Stimulated activated naive CD8-positive, alpha-beta T cell treated with anti-CD3 and anti-CD28 coated beads, Interleukin-15, Interleukin-2, amounts not matched to agents 100 U/mL and 50 U/mL, for 24 hours (primary cell): ENCODE measurements around the gene KCTD10.

ENCODE experiments used
- ATAC-seq: fragments of 150-1000 bp; cut with Tn5 transposase; one replicate; pipeline ENCODE4 v1.10.0; 2021
- DNase-seq: peaks from one replicate; pipeline ENCODE4 v3.0.0; 2021

Gene KCTD10

GRCh38 chr12:109473006-109473405 is 4.1 kb downstream of the KCTD10 start:
- no peak for DNase-seq
- ATAC-seq = no peak

DNA sequence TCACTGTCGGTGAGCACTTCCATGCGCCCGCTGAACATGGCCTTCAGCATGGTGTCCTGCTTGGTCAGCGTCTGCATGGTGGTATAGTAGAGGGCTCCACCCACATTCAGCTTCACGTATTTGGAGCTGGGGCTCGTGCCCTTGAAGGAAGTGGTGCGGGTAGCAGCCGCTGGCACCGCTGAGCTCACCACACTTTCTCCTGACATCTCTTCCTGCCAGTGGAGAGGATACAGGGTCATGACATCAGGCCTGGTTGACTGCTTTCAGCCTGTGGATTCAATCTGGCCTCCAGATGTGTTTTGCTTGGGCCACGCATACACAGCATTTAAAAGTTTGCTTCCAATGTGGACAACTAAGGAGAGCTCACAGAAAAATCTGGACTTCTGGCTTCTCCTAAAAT is 7.6 kb downstream of the KCTD10 start:
- ATAC-seq = no peak
- no peak for DNase-seq

- ATAC-seq (no peak), DNase-seq (no peak)
Observed at GRCh38 chr12:109467978-109468676, 9.0 kb downstream of the KCTD10 start.

DNA sequence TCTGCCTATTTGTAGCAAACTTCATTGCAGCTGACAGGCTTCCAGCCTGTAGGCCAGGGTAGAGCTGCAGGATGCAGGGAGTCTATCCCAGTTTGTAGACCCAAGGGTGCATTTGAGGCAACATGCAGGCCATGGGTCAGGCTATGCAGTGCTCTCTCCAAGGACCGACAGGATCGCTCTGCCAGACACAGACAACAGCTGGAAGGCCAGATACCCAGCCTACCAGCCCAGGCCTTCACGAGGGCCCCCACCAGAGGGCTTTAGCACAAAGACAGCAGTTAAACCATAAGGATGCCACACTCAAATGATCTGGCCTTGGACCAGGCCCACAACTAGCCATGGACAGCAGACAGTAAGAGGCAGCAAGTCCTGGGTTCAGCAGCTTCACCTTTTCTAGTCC is 10.3 kb downstream of the KCTD10 start:
- no peak for ATAC-seq
- DNase-seq = no peak

DNA sequence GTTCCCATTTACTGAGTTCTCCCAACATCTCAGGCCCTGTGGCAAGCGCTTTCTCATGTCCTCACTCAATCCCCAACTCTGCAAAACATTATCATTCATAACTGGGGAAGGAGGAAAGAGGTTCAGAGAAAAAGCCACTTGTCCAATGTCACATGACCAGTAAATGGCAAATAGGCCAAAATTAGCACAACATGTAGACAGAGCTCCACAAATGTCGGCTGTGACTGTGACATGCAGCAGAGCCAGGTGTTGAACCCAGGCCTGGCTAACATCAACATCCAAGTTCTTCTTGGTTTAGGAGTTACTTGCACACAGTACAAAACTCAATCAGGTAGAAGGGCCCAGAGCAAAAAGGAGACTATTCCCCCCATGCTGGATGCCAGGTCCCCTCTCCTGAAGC is 10.8 kb downstream of the KCTD10 start:
- ATAC-seq (no peak), DNase-seq (no peak)

GRCh38 chr12:109464642-109465351 is 12.3 kb downstream of the KCTD10 start:
- ATAC-seq = no peak
- no peak for DNase-seq

GRCh38 chr12:109463756-109464155 is 13.3 kb downstream of the KCTD10 start:
- ATAC-seq (no peak), DNase-seq (no peak)

DNA sequence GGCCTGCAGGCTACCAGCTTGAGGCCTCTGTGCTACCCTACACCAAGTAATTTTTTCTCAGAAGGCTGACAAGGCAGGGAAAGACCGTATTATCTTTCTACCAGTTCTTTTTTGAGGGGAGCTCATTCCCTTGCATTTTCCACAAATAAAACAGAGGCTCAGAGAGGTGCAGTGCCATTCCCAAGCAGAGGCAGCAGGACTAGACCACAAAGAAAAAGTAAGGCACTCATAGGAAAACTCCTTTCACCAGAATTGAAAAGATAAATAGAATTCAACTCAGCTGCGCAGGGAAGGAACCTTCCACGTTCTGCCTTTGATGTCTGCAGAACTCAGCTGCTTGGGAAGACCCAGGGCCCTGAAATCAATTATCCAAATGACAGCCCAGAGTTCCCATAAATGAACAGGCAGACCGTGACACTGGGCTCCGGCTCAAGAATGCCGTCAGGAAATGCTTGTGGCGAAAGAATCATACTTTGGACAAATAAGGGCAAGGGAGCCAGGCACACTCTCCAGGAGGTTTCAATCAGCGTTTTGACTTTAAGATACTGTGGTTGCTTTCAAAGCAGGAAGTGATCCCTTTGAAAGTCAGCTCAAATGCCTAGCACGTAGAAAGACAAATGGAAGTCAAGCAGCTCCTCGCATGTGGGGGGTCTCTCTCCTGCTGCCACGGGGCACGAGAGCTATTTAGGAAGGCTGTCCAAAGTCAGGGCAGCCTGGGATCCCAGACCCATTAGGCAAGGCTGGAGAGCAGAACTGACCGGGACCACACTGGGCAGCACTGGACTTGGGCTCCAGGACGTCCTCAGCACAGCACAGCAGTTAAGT is 14.0 kb downstream of the KCTD10 start:
- DNase-seq (no peak), ATAC-seq (no peak)

- DNase-seq (no peak), ATAC-seq (no peak)
Observed at GRCh38 chr12:109461846-109462756, 15.0 kb downstream of the KCTD10 start.

DNA sequence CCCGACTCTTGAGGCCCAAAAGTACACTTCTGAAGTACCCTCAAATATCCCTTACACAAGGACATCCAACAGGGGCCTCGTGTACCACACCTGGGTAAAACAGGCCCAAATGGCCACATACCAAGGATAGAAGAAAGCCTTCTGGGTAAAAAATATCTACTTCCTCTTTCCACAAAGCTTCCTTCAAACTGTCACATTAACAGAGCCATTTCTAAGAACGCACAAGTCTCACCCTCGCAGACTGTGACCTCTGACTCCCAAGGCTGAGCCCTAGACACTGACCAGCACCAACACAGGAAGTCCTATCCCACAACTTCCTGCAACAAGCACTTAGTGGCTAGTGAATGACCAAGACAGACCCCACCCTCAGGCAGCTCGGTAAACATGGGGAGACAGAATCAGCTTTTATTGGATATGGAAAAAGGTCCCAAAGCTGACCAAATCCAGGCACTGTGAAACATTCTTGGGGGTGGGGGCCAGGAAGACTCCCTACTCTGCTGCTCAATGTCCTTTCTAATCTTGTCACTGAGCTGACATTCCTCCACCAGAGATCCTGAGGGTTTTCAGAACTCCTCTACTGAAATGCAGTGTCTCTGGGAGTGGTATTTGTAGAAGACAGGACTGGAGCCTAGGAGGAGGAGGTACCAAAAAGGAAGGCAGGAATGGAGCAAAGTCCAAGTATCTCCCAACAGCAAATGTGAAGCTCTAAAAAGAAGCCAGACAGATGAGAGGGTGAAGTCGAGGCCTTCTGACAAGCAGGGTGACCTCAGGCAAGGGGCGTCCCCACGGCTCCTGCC is 15.9 kb downstream of the KCTD10 start:
- DNase-seq = no peak
- no peak for ATAC-seq

DNA sequence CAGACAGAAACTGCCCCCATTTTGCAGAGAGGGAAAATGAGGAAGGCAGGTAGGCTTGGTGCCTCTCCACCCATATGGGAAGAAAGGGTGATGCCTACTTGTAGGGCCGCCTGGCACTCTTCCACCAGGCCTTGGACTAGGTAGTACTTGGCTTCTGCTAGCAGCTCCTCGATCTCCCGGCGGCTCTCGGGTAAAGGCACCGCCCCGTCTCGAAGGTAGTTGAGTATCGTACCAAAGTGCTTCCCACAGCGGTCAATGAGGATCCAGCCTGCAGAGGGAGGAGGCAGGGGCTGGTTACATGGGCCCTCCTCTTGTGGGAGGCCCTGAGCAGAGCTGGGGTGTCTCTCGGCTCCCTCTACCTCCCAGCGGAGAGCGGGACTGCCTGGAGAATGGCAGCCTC is 16.6 kb downstream of the KCTD10 start:
- no peak for ATAC-seq

DNA sequence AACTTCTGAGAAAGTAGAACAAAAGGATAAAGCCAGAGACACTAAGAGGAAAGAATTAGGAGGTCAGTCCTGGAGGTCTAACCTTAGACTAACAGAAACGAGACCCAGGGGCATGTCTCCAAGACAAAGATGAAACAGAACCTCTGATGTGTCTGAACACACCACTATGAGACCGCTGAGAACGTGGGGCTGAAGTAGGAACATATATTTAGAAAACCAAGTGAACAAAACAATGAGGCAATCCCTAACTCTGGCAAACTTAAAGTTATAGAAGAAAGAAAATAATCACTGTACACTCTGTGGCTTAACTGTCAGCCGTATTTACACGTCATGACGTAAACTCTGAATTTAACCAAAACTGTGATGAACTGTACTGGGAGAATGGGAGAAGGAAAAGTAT is 17.9 kb downstream of the KCTD10 start:
- no peak for DNase-seq
- ATAC-seq = no peak

More for the DNA sequence above, 16.6 kb downstream of the KCTD10 start:
- no peak for DNase-seq

- no peak for DNase-seq
- no peak for ATAC-seq
Observed at GRCh38 chr12:109458771-109459208, 18.3 kb downstream of the KCTD10 start.

DNA sequence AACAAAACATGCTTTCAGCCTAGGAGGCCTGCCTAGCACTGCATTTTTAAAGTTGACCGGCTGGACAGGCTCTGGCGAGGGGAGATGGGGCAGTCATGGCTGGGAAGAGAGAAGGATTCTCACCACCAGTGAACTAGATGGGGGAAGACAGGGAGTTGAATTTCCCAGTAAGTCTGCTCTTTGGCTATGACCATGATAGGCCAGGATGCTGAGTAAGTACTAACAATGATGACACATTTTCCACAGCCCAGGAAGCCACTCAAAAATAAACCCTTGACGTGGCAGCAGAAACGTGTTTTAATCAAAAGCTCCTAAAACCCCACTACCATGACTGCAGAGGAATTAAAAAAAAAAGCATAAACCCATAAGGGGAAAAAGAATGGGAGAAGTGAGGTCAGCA is 19.0 kb downstream of the KCTD10 start:
- ATAC-seq (no peak), DNase-seq (no peak)

- DNase-seq (no peak), ATAC-seq (no peak)
Observed at GRCh38 chr12:109455706-109456105, 21.4 kb downstream of the KCTD10 start.

GRCh38 chr12:109452489-109452888 is 24.6 kb downstream of the KCTD10 start:
- DNase-seq (no peak), ATAC-seq (no peak)

- no peak for ATAC-seq
Observed at GRCh38 chr12:109451400-109451799, 25.7 kb downstream of the KCTD10 start.

GRCh38 chr12:109450980-109451379 is 26.1 kb downstream of the KCTD10 start:
- no peak for DNase-seq
- ATAC-seq = no peak

More at GRCh38 chr12:109451400-109451799, 25.7 kb downstream of the KCTD10 start:
- DNase-seq = no peak

GRCh38 chr12:109449845-109450532 is 27.1 kb downstream of the KCTD10 start:
- DNase-seq = no peak
- ATAC-seq = no peak

GRCh38 chr12:109448707-109449390 is 28.3 kb downstream of the KCTD10 start:
- ATAC-seq = no peak
- DNase-seq = no peak
